22Rv1 (cell line): ENCODE measurements around the gene ARHGEF40.

Source experiments
- H3K27ac ChIP-seq: fragments of 450-650 bp; 2 replicates; pipeline ENCODE4 v1.5.1; 2017
- CTCF ChIP-seq: fragments of 450-650 bp; IDR thresholded peaks from 2 replicates; pipeline ENCODE4 v1.5.1; 2017; ENCODE audit warnings: mild to moderate bottlenecking
- ZFX ChIP-seq: fragments of 450-650 bp; IDR thresholded peaks from 2 replicates; pipeline ENCODE4 v1.6.1; 2017; ENCODE audit warnings: antibody characterized with exemption, borderline replicate concordance

The ARHGEF40 gene

GRCh38 chr14:21120686-21121085 is 50.6 kb downstream of the ARHGEF40 start:
- TF ChIP-seq CTCF, result no peak
- TF ChIP-seq ZFX, result no peak
- no peak overlapping the region for H3K27ac ChIP-seq

- TF ChIP-seq CTCF (no peak), ZFX (no peak)
Observed at GRCh38 chr14:21121122-21121521, 51.0 kb downstream of the ARHGEF40 start.

GRCh38 chr14:21123429-21123828 is 53.3 kb downstream of the ARHGEF40 start:
- H3K27ac ChIP-seq, result no peak overlapping the region
- TF ChIP-seq ZFX, result no peak
- no peak for TF ChIP-seq CTCF

More at GRCh38 chr14:21121122-21121521, 51.0 kb downstream of the ARHGEF40 start:
- H3K27ac ChIP-seq, result no peak overlapping the region

- no peak overlapping the region for H3K27ac ChIP-seq
- no peak for TF ChIP-seq CTCF
- no peak for TF ChIP-seq ZFX
Observed at GRCh38 chr14:21133901-21134300, 63.8 kb downstream of the ARHGEF40 start.

- no peak overlapping the region for H3K27ac ChIP-seq
- TF ChIP-seq ZFX, result no peak
- peak; percentile 91 for TF ChIP-seq CTCF
Observed at GRCh38 chr14:21136024-21136423, 65.9 kb downstream of the ARHGEF40 start.
